ENCODE results near the gene MARK4. TPM values are rescaled to one million over a fixed set of nuclear protein-coding genes. Genes with fewer than 3 reads are reported as not detected.

Gene MARK4
- total RNA-seq, 1 experiment from 2014 or later: 44.0 TPM

DNA sequence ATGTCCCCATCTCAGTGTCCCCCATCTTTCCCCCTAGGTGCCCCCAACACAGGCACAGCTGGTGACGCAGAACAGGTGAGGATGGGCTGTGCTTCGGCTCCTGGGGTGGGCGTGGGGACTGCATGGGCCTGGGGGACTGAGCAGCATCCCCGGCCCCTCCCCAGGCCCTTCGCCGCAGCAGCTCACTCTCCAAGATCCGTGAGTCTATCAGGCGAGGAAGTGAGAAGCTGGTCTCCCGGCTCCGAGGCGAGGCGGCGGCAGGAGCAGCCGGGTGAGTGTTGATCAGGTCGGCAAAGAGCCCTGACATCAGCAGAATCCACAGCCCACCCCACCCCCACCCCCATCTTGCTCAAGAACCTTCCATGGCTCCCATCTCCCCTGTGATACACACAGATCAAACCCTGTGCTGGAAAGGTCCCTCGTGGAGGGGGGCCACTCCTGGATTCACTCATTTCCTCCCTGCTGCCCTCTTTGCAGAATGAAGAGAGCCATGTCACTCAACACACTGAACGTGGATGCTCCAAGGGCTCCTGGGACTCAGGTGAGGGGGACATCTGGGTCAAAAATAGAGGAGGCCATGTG is 99.5 kb downstream of the MARK4 start:
- Histone ChIP-seq H3K27ac (ENCODE audit: low read depth, low read length, poor library complexity, severe bottlenecking) (no peak overlapping the region), H3K4me3 (ENCODE audit: low read depth, low read length, poor library complexity, severe bottlenecking) (no peak overlapping the region), H3K27me3 (replicated peaks; ENCODE audit: insufficient read depth, low read depth, low read length, poor library complexity) (no peaks in the 10 kb centered on the region), H3K4me1 (ENCODE audit: insufficient read depth, low read length, poor library complexity, severe bottlenecking) (no peaks in the 10 kb centered on the region), H3K9me3 (ENCODE audit: low read depth, low read length, poor library complexity, severe bottlenecking) (no peaks in the 10 kb centered on the region), H3K36me3 (ENCODE audit: insufficient read depth, low read length, poor library complexity, severe bottlenecking) (peaks cover 24% of the 10 kb centered on the region)
- no peak for DNase-seq (ENCODE audit: low spot score)
- no peak for TF ChIP-seq EZH2 (IDR thresholded peaks at IDR 0.05; ENCODE audit: borderline replicate concordance, low read depth, low read length, poor library complexity, severe bottlenecking)
- TF ChIP-seq, protein P1, sequence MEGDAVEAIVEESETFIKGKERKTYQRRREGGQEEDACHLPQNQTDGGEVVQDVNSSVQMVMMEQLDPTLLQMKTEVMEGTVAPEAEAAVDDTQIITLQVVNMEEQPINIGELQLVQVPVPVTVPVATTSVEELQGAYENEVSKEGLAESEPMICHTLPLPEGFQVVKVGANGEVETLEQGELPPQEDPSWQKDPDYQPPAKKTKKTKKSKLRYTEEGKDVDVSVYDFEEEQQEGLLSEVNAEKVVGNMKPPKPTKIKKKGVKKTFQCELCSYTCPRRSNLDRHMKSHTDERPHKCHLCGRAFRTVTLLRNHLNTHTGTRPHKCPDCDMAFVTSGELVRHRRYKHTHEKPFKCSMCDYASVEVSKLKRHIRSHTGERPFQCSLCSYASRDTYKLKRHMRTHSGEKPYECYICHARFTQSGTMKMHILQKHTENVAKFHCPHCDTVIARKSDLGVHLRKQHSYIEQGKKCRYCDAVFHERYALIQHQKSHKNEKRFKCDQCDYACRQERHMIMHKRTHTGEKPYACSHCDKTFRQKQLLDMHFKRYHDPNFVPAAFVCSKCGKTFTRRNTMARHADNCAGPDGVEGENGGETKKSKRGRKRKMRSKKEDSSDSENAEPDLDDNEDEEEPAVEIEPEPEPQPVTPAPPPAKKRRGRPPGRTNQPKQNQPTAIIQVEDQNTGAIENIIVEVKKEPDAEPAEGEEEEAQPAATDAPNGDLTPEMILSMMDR (conservative IDR thresholded peaks at IDR 0.05; ENCODE audit: low read depth, low read length): no peak
- ChIA-PET POLR2A (ENCODE audit: low non-redundant PET) (no interaction called here), CTCF (no interaction called here)
- intact Hi-C loops (cut with micrococcal nuclease; ENCODE audit: unreplicated experiment): no loop called here
- BruUV-seq (replicated peaks): no TSS peak

DNA sequence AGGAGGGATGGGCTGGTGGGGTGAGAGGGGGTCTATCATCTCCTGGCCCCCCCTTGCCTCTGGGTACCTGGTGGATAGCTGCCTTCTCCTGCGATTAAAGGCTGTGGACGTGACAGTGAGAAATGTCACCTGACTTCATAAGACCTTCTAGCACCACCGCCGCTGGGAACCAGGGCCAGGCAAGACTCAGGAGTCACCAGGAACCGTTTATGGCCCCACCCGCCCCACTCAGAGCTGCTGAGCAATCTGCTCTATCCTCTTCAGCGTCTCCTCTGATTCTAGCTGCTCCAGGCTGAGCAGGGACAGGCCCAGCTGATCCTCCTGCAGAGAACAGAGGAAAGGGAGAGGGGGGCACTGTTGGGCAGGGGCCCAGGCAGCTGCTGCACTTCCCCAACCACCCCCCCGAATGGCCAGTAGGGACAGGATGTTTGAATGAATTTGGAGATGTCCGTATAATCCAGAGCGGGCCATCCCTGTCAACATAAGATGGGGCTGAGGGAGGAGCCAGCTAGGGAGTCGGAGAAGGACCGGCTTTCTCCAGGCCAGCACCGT is 100.4 kb downstream of the MARK4 start:
- Histone ChIP-seq H3K4me3 (ENCODE audit: low read depth, low read length, poor library complexity, severe bottlenecking) (no peak overlapping the region), H3K36me3 (ENCODE audit: insufficient read depth, low read length, poor library complexity, severe bottlenecking) (peaks cover 32% of the 10 kb centered on the region), H3K27ac (ENCODE audit: low read depth, low read length, poor library complexity, severe bottlenecking) (no peak overlapping the region), H3K27me3 (replicated peaks; ENCODE audit: insufficient read depth, low read depth, low read length, poor library complexity) (no peaks in the 10 kb centered on the region), H3K4me1 (ENCODE audit: insufficient read depth, low read length, poor library complexity, severe bottlenecking) (no peaks in the 10 kb centered on the region), H3K9me3 (ENCODE audit: low read depth, low read length, poor library complexity, severe bottlenecking) (no peaks in the 10 kb centered on the region)
- POLR2A ChIA-PET (ENCODE audit: low non-redundant PET): no interaction called here
- BruUV-seq (replicated peaks): no TSS peak
- CTCF ChIA-PET: no interaction called here
- TF ChIP-seq EZH2 (IDR thresholded peaks at IDR 0.05; ENCODE audit: borderline replicate concordance, low read depth, low read length, poor library complexity, severe bottlenecking): no peak
- TF ChIP-seq, protein P1 (conservative IDR thresholded peaks at IDR 0.05; ENCODE audit: low read depth, low read length): no peak
- intact Hi-C loops (cut with micrococcal nuclease; ENCODE audit: unreplicated experiment): no loop called here
- no peak for DNase-seq (ENCODE audit: low spot score)

DNA sequence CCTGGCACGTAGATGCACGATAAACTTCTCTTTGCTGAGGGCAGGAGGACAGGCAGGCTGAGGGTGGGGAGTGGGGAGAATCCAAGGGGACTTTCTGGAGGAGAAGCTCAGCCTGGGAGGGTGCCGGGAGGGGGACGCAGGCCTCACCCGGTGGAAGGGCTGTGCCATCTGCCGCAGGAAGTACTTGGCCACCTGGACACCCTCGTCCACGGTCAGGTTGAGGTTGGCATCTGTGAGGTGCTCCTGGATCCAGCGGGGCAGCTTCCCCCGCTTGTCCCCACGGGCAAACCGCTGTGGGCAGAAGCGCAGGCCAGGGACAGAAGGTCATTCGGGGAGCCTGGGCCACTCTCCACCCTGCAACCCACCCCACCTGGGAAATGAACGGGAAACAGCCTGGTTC is 101.0 kb downstream of the MARK4 start:
- Histone ChIP-seq H3K4me1 (ENCODE audit: insufficient read depth, low read length, poor library complexity, severe bottlenecking) (no peaks in the 10 kb centered on the region), H3K9me3 (ENCODE audit: low read depth, low read length, poor library complexity, severe bottlenecking) (no peaks in the 10 kb centered on the region), H3K4me3 (ENCODE audit: low read depth, low read length, poor library complexity, severe bottlenecking) (no peak overlapping the region), H3K27me3 (replicated peaks; ENCODE audit: insufficient read depth, low read depth, low read length, poor library complexity) (no peaks in the 10 kb centered on the region), H3K27ac (ENCODE audit: low read depth, low read length, poor library complexity, severe bottlenecking) (no peak overlapping the region), H3K36me3 (ENCODE audit: insufficient read depth, low read length, poor library complexity, severe bottlenecking) (peaks cover 38% of the 10 kb centered on the region)
- no TSS peak for BruUV-seq (replicated peaks)
- intact Hi-C loops (cut with micrococcal nuclease; ENCODE audit: unreplicated experiment): no loop called here
- ChIA-PET POLR2A (ENCODE audit: low non-redundant PET) (no interaction called here), CTCF (no interaction called here)
- TF ChIP-seq, protein P1 (conservative IDR thresholded peaks at IDR 0.05; ENCODE audit: low read depth, low read length): no peak
- no peak for TF ChIP-seq EZH2 (IDR thresholded peaks at IDR 0.05; ENCODE audit: borderline replicate concordance, low read depth, low read length, poor library complexity, severe bottlenecking)
- no peak for DNase-seq (ENCODE audit: low spot score)
